Fibroblast of lung (primary cell): ENCODE data around the gene SUGCT. TPM values are rescaled to one million over a fixed set of nuclear protein-coding genes. Genes with fewer than 3 reads are reported as not detected.

Experiments used
- DNase-seq, 2 donors: peaks; one replicate each; pipeline versions ENCODE4 v3.0.0 to v3.0.0-alpha.2; 2010; ENCODE audit warnings: low read depth in 2 of 2
- H2AFZ ChIP-seq: 2 replicates; pipeline ENCODE4 v1.5.1; 2012; ENCODE audit warnings: low read length, control low read depth, inconsistent platforms
- H3K27ac ChIP-seq: 2 replicates; pipeline ENCODE4 v1.5.1; 2011; ENCODE audit warnings: low read length, control low read depth; ENCODE audit not compliant: insufficient read depth
- H3K27me3 ChIP-seq: 2 replicates; pipeline ENCODE4 v1.5.1; 2011; ENCODE audit warnings: mild to moderate bottlenecking, low read length; ENCODE audit not compliant: control insufficient read depth, insufficient read depth
- H3K36me3 ChIP-seq: 2 replicates; pipeline ENCODE4 v1.5.1; 2011; ENCODE audit warnings: low read length; ENCODE audit not compliant: control insufficient read depth, insufficient read depth
- H3K4me1 ChIP-seq: 2 replicates; pipeline ENCODE4 v1.5.1; 2011; ENCODE audit warnings: low read length; ENCODE audit not compliant: control insufficient read depth, insufficient read depth; ENCODE audit errors: extremely low read depth
- H3K4me2 ChIP-seq: 2 replicates; pipeline ENCODE4 v1.5.1; 2011; ENCODE audit warnings: low read length, control low read depth; ENCODE audit not compliant: insufficient read depth; ENCODE audit errors: extremely low read depth
- H3K4me3 ChIP-seq, 4 experiments: fragments of 200-600 bp in 1 of 4; sonication (generic) in 1 of 4; replicated peaks in 1 of 4; 2 replicates each; pipeline ENCODE4 v1.5.1; 2011 to 2016; ENCODE audit warnings: low read length in 4 of 4, low read depth in 3 of 4, mild to moderate bottlenecking in 3 of 4, control low read depth in 2 of 4, inconsistent platforms in 1 of 4, mixed read lengths in 1 of 4; ENCODE audit not compliant: insufficient read depth in 1 of 4; ENCODE audit errors: control extremely low read depth in 1 of 4
- H3K79me2 ChIP-seq: 2 replicates; pipeline ENCODE4 v1.5.1; 2012; ENCODE audit warnings: mild to moderate bottlenecking, low read length, inconsistent platforms; ENCODE audit not compliant: control insufficient read depth, insufficient read depth
- H3K9ac ChIP-seq: 2 replicates; pipeline ENCODE4 v1.5.1; 2011; ENCODE audit warnings: mild to moderate bottlenecking, low read length, control low read depth; ENCODE audit not compliant: insufficient read depth
- H3K9me3 ChIP-seq: 2 replicates; pipeline ENCODE4 v1.5.1; 2012; ENCODE audit warnings: low read depth, low read length; ENCODE audit not compliant: control insufficient read depth, insufficient read depth
- H4K20me1 ChIP-seq: 2 replicates; pipeline ENCODE4 v1.5.1; 2011; ENCODE audit warnings: low read length; ENCODE audit not compliant: control insufficient read depth, insufficient read depth; ENCODE audit errors: extremely low read depth
- CTCF ChIP-seq, 2 donors: IDR thresholded peaks in 1 of 2; conservative IDR thresholded peaks in 1 of 2; 1 replicate in 1 of 2; 2 replicates in 1 of 2; pipeline ENCODE4 v1.5.1; 2011 to 2012; ENCODE audit warnings: low read length in 2 of 2, control low read depth in 1 of 2, inconsistent platforms in 1 of 2, low read depth in 1 of 2, mild to moderate bottlenecking in 1 of 2
- EZH2 ChIP-seq: IDR thresholded peaks from 2 replicates; pipeline ENCODE4 v1.5.1; 2012; ENCODE audit warnings: low read length, control low read depth, mild to moderate bottlenecking; ENCODE audit errors: missing control alignments
- polyA plus RNA-seq, 2 donors: library from polyadenylated mRNA; depleted of rRNA in 1 of 2; stranded (reverse) in 1 of 2; unstranded in 1 of 2; fragments of >200 nt; gene quantifications; 2 replicates each; pipeline ENCODE4 v1.2.1, GENCODE V29; 2011 to 2012; ENCODE audit warnings: missing spikeins in 1 of 2
- total RNA-seq: library from RNA; depleted of rRNA; stranded (reverse); fragments of >200 nt; gene quantifications from 2 replicates; pipeline ENCODE4 v1.2.1, GENCODE V29; 2014

The SUGCT gene
- total and polyA plus RNA-seq, 2 donors (not counting 1 experiment from before 2014, with no cell fraction given) = 8.4 to 16.5 TPM

- DNase-seq = no peak
- Histone ChIP-seq H3K4me2 (no peak overlapping the region), H4K20me1 (no peaks in the 10 kb centered on the region), H3K79me2 (no peaks in the 10 kb centered on the region), H3K9ac (no peak overlapping the region), H3K27me3 (no peaks in the 10 kb centered on the region), H3K9me3 (no peaks in the 10 kb centered on the region), H3K4me3 (no peak overlapping the region), H3K27ac (no peak overlapping the region), H3K4me1 (no peaks in the 10 kb centered on the region), H3K36me3 (no peaks in the 10 kb centered on the region), H2AFZ (no peak overlapping the region)
- TF ChIP-seq EZH2 = no peak
- no peak for TF ChIP-seq CTCF (conservative IDR thresholded peaks at IDR 0.05 in 1 of 2, IDR thresholded peaks at IDR 0.05 in 1 of 2; ENCODE audit: low read depth in 1 of 2, low read length in 2 of 2)
Measured at GRCh38 chr7:40151504-40151903, 16.7 kb downstream of the SUGCT start.

GRCh38 chr7:40156988-40157387, 22.2 kb downstream of the SUGCT start:
- no peaks in the 10 kb centered on the region for H4K20me1 ChIP-seq
- no peak overlapping the region for H2AFZ ChIP-seq
- no peak overlapping the region for H3K9ac ChIP-seq
- no peaks in the 10 kb centered on the region for H3K27me3 ChIP-seq
- H3K9me3 ChIP-seq = no peaks in the 10 kb centered on the region
- no peaks in the 10 kb centered on the region for H3K36me3 ChIP-seq
- H3K4me1 ChIP-seq = no peaks in the 10 kb centered on the region
- no peak for DNase-seq
- no peak overlapping the region for H3K27ac ChIP-seq
- no peaks in the 10 kb centered on the region for H3K79me2 ChIP-seq
- TF ChIP-seq CTCF (conservative IDR thresholded peaks at IDR 0.05 in 1 of 2, IDR thresholded peaks at IDR 0.05 in 1 of 2; ENCODE audit: low read depth in 1 of 2, low read length in 2 of 2) (no peak), EZH2 (no peak)
- H3K4me3 ChIP-seq = no peak overlapping the region
- no peak overlapping the region for H3K4me2 ChIP-seq

GRCh38 chr7:40162516-40162915, 27.7 kb downstream of the SUGCT start:
- H3K79me2 ChIP-seq = no peaks in the 10 kb centered on the region
- no peak overlapping the region for H3K27ac ChIP-seq
- no peak overlapping the region for H3K9ac ChIP-seq
- peak in 1 of 2 donors; percentile 22 for DNase-seq
- no peaks in the 10 kb centered on the region for H3K27me3 ChIP-seq
- H3K9me3 ChIP-seq = no peaks in the 10 kb centered on the region
- H3K4me2 ChIP-seq = no peak overlapping the region
- no peak overlapping the region for H2AFZ ChIP-seq
- H3K36me3 ChIP-seq = no peaks in the 10 kb centered on the region
- no peaks in the 10 kb centered on the region for H4K20me1 ChIP-seq
- TF ChIP-seq EZH2 = no peak
- TF ChIP-seq CTCF (conservative IDR thresholded peaks at IDR 0.05 in 1 of 2, IDR thresholded peaks at IDR 0.05 in 1 of 2; ENCODE audit: low read depth in 1 of 2, low read length in 2 of 2) = no peak
- no peak overlapping the region for H3K4me3 ChIP-seq
- no peaks in the 10 kb centered on the region for H3K4me1 ChIP-seq
